NCI-H2171 (cell line): Measurements from ENCODE around the gene SOX18.
A peak's percentile ranks its signal among the peaks of the same experiment; 100 is the strongest.
"Not testable (repeated sequence)": the region's sequence is repeated elsewhere in the genome, so short reads cannot be mapped to it uniquely, and the experiment has no call there.

Experiments
- DNase-seq: peaks from one replicate; lab custom pipeline; 2025; lab: John Stamatoyannopoulos, UW

Gene SOX18

DNA sequence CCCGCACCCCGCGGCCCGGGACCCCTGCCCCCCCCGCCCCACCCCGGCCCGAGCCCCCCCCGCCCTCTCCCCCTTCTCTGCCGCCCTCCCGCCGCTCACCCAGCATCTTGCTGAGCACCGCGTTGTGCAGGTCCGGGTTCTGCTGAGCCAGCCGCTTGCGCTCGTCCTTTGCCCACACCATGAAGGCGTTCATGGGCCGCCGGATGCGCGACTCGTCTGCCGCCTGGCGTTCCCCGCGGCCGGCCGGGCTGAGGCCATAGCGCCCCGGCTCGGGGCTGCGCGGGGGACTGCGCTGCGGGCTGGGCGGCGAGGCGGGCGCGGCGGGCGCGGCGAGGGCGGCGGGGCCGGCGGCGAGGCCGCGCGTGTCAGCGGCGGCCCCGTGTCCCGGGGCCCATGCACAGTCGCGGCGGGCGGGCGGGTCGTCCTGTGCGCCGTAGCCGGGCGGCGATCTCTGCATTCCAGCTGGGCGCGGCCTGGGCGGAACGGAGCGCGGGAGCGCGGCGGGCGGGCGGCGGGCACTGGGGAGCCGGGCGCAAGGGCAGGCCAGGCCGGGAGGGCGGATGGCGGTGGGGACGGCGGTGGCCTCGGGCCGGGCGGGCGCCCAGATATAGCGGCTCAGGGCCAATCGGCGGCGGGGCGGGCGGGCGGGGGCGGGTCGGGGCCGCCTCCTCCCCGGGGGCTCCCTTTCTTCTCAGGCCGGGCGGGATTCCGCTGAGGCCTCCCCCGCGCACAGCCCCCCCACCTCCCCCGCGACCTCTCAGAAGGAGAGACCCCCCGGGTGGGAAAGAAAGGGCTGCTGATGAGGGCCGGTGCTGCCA is at the start of gene SOX18:
Gene SOX18, minus strand, starts transcription at position 580 of the 818 bp plus-strand sequence. Its CDS starts 123 bp downstream, at position 457.
- no peak for DNase-seq

DNA sequence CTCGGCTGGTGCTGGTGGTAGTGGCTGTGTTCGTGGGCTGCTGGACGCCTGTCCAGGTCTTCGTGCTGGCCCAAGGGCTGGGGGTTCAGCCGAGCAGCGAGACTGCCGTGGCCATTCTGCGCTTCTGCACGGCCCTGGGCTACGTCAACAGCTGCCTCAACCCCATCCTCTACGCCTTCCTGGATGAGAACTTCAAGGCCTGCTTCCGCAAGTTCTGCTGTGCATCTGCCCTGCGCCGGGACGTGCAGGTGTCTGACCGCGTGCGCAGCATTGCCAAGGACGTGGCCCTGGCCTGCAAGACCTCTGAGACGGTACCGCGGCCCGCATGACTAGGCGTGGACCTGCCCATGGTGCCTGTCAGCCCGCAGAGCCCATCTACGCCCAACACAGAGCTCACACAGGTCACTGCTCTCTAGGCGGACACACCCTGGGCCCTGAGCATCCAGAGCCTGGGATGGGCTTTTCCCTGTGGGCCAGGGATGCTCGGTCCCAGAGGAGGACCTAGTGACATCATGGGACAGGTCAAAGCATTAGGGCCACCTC is 49.1 kb upstream of the SOX18 start:
- no peak for DNase-seq

DNA sequence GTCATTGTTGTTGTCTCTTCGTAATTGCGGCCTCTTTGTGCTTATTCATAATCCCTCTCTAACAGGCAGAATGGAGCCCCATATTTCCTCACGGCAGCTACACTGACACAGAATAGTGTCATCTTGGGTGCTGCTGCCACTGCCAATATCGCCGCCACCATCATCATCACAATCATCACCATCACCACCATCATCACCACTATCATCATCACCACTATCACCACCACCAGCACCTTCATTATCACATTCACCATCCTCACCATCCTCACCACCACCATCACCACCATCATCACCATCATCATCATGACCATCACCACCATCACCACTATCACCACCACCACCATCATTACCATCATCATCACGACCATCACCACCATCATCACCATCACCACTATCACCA is 47.1 kb upstream of the SOX18 start:
- no peak for DNase-seq

- DNase-seq: no peak
These were observed 46.5 kb upstream of the SOX18 start for GRCh38 chr20:64095927-64096326.

GRCh38 chr20:64095455-64095854 is 46.0 kb upstream of the SOX18 start:
- no peak for DNase-seq

GRCh38 chr20:64093013-64093503 is 43.6 kb upstream of the SOX18 start:
- no peak for DNase-seq

DNA sequence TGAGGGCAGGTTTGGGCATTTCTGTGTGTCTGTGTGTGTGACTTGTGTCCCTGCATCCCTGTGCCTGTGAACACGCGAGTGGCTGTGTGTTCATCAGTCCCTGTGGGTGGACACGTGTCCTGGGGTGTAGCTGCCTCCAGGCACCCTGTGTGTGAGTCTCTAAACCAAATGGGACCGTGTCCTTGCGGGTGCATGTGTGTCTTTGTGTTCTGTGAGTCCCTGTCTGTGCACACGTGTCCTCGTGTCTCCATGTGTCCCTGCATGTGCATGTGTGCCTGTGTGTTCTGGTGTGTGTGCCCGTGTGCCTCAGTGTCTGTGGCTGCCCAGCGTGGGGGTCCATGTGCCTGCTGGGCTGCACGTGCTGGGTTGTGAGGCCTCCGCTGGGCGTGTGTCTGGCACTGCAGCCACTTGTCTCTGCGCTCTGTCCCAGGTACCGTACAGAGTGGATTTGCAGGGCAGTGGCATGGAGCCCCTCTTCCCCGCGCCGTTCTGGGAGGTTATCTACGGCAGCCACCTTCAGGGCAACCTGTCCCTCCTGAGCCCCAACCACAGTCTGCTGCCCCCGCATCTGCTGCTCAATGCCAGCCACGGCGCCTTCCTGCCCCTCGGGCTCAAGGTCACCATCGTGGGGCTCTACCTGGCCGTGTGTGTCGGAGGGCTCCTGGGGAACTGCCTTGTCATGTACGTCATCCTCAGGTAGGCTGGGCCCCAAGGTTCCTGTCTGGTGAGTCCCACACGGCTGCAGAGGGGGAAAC is 43.0 kb upstream of the SOX18 start:
- no peak for DNase-seq

DNA sequence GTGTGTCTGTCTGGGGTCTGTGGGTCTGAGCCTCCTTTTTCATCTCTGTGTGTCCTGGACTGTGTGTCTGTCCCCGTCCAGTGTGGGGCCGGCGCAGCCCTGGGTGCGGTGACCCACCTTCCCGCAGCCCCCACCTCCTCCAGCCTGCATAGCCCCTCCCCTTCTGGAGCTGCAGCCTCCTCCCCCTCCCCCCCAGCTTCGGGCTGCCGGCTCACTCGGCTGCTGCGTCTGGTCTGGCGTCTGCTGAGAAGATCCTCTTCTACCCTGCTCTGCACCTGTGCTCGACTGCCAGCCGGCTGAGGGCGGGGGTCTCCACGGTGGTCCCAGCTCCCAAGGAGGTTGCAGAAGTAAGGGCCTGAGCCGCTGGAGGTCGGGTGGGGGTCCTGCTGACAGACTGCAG is 42.3 kb upstream of the SOX18 start:
- DNase-seq: peak; percentile 61

DNA sequence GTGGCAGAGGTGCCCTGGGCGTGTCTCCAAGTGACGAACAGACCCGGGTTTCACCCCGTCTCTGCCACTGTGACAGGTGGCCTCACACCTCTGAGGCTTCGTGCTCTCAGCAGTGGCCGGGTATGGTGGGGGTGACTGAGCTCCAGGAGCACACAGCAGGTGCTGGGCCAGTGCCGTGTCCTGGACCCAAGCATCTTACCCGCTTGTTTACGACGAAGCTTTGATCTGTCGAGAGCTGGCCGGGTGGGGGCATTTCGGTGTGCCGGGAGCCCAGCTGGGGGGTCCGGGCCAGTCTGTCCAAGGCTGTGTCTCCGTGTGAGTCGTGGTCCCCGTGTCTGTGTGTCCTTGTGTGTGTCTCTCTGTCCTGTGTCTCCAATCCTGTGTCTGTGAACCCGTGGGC is 41.9 kb upstream of the SOX18 start:
- DNase-seq: no peak

DNA sequence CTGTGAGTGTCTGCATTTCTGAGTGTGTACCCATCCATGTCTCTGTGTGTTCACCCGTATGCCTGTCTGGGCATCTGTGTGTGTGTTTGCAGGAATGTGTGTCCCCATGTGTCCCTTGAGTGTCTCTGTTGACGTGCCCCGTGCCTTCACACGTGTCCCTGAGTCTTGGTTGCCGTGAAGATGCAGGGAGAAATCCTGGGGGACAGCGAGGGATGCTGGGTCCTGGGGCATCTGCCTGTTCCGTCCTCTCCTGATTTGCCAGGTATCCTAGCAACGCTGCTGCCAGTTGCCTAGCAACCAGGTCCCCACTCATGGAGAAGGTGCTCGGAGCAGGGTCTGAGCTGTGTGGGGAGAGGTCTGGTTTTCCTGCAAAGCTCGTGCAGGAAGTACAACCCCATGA is 40.7 kb upstream of the SOX18 start:
- DNase-seq: no peak

GRCh38 chr20:64088586-64088985 is 39.1 kb upstream of the SOX18 start:
- DNase-seq: not testable (repeated sequence)

GRCh38 chr20:64087226-64087825 is 37.9 kb upstream of the SOX18 start:
- not testable (repeated sequence) for DNase-seq

DNA sequence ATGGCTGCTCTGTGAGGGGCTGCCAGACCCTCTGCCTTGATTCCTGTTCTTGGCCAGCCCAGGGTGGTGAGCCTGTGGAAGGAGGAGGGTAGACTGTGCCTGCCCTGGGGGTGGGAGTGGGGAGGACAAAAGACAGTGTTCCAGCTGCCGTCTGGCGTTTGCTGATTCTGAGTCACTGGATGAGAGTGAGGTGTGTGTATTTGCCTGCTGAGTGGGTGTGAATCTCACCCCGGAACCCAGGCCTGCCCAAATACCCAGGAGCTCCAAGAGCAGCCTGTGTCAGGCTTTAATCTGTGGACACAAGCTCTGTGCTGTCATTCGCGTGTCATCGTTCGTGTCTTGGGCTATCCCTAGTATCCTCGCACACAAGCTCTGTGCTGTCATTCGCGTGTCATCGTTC is 37.4 kb upstream of the SOX18 start:
- DNase-seq: no peak

GRCh38 chr20:64084685-64085152 is 35.3 kb upstream of the SOX18 start:
- DNase-seq: no peak

DNA sequence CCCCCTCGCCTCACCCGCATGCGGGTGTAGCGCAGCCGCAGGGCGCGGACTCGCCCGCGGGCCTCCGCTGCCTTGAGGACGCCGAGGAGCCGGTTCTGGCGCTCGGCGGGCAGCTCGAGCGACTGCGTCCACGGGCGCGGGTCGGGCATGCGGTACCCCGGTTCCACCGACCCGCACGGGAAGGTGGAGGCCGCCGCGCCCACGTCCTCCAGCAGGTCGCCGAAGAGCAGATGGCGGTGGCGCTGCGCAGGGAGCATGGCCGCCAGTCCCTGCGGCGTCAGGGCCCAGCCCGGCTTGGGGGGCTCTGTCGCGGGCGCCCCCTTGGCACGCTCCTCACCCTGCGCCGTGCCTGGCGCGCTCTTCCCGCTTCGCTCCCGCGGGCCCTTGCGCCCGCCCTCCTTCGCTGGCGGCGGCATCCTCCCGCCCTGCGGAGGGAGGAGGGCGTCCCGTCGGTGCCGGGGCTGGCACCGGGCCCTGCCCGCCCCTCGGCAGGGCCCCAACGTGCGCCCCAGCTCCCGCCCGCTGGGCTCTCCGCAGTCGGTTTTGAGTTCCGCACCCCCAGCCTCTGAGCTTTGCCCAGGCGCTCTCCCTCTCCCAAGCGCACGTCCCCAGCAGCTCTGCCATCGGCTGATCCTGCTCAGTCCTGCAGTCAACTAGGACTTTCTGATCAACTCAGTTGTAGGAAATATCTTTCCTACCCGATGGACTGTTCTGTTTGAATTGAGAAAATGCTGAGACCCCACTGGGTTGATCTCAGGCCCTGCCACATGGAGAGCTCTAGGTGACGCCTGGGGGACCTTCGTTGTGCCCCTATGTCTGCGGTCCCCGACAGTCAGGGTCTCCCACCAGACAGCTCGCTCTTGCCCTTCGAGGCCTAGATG is 34.6 kb upstream of the SOX18 start, which contains the start of gene LKAAEAR1:
Gene LKAAEAR1, minus strand, starts transcription at position 595 of the 881 bp plus-strand sequence. Its CDS starts 179 bp downstream, at position 416.
- peak; percentile 47 for DNase-seq

GRCh38 chr20:64083378-64083803 is 34.0 kb upstream of the SOX18 start:
- DNase-seq: peak; percentile 89

DNA sequence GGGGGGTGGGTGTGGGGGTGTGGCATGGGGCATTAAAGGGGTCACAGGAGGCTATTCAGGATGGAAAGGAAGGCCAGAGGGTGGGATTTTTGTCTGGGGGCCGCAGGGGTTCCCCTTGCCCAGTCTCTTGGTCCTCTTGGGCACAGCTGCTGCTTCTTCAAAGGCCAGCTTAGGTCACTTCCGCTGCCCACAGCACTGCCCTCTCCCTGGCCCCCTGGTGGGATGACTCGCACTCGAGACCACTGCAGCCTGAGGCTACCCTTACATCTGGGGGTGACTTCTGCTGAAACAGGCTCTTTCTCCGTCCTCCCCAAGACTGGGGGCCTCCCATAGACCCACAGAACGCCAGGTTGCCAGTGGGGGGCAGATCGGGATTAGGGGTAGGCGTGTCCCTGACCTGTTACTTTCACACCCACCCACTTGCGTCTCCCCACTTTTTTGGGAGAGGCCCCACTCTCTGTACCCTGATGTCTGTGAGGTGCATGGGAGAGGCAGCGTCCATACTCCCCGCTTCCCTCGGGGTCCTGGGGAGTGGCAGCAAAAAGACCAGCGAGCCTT is 33.5 kb upstream of the SOX18 start:
- no peak for DNase-seq

DNA sequence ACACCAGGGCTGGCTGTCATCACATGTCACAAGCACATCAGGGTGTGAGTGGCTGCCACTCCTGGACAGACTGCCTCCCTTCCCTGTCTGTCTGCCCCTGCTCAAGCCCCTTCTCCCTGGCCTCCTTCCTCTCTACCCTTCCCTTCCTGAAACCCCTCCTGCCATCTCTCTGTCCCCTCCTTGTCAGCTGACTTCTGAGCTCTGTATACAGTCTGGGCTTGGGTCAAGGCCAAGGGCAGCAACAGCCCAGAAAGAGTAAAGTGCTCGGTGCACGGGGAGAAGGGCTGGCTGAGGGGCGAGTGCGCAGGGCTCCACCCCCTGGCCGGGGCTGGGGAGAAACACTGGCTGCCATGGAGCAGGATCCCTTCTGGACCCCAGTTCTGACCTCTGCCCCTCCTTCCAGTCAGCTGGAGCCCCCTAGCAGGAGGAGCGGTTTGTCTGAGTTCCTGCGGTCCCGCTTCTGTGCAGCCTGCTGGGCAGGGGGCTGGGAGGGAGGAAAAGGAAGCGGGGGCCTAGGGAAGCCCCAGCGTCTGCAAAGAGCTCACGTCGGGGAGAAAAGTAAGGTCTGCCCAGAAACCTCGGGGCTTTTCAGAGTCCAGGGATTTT is 32.8 kb upstream of the SOX18 start:
- no peak for DNase-seq

- DNase-seq: no peak
These were observed 32.2 kb upstream of the SOX18 start for GRCh38 chr20:64081624-64081964.
